AG08396 (cell line): Measurements from ENCODE around the gene SGPP2.
"Not testable (repeated sequence)": the region's sequence is repeated elsewhere in the genome, so short reads cannot be mapped to it uniquely, and the experiment has no call there.

ENCODE experiments used
- DNase-seq: peaks from one replicate; pipeline ENCODE4 v3.0.0; 2012; ENCODE audit warnings: low spot score, mixed read lengths

SGPP2 gene, protein sequence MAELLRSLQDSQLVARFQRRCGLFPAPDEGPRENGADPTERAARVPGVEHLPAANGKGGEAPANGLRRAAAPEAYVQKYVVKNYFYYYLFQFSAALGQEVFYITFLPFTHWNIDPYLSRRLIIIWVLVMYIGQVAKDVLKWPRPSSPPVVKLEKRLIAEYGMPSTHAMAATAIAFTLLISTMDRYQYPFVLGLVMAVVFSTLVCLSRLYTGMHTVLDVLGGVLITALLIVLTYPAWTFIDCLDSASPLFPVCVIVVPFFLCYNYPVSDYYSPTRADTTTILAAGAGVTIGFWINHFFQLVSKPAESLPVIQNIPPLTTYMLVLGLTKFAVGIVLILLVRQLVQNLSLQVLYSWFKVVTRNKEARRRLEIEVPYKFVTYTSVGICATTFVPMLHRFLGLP

DNA sequence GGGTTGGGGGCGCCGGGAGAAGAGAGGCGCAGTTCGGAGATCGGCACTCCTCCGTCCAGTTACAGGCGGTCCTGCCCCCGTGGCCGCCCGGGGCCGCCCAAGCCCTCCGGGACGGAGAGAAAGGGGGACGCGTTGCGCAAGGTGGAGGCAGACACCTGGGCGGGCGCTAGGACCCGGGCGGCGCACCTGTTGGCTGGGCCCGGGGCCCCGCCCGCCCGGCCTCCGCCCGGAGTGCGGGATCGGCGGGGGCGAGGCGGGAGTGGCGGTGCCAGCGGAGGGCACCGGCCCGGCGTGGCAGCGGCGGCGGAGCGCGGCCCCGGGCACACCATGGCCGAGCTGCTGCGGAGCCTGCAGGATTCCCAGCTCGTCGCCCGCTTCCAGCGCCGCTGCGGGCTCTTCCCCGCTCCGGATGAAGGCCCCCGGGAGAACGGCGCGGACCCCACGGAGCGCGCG is at the start of gene SGPP2:
Gene SGPP2 (plus strand): TSS at position 268 of the 453 bp plus-strand sequence. CDS start 60 bp downstream, at position 328.
- no peak for DNase-seq

DNA sequence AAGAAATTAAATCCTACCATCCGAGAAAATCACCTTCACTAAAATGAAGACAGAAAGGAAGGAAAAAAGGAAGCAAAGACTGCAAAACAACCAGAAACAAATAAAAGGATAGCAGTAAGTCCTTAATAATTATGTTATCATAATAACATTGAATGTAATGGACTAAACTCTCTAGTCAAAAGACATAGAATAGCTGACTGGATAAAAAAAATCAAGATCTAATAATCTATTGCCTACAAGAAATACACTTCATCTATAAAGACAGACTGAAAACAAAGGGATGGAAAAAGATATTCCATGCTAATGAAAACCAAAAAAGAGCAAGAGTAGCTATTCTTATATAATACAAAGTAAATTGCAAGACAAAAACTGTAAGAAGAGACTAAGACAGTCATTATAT is 48.5 kb upstream of the SGPP2 start:
- DNase-seq, result no peak

DNA sequence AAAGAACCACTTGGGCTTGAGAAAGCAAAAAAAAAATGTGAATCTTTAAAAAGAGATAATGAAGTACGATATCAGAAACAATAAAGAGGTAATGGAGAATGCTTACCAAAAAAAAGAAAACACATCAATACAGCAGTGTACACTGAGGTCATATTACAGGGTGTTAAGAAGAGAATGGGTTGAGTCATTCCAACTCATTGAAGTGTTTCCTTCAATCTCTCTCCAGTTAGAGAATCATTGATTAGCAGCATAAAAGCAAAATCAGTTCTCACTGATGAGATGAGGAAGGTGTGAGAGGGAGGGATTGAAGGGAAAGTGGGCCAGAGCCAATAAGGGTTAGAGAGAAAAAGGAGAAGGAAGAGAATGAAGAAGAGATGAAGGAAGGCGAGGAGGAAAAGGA is 43.9 kb upstream of the SGPP2 start:
- no peak for DNase-seq

DNA sequence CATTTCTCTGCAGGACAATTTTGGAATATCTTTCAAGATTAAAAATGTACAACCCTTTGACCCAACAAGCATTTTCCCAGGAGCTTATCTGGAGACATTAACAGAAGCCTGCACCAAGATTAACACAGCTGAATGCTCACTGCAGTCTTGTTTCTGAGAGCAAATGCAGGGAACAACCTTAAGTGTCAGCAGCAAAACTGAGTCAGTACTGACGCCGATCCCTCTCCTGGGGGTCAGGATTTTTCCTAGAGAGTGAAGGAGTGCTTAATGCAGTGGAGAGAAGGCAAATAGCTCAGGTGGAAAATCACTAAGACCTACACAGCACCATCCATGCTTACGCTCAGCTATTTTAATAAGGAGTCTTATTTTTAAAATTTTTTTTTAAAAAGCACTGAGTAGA is 42.8 kb upstream of the SGPP2 start:
- no peak for DNase-seq

DNA sequence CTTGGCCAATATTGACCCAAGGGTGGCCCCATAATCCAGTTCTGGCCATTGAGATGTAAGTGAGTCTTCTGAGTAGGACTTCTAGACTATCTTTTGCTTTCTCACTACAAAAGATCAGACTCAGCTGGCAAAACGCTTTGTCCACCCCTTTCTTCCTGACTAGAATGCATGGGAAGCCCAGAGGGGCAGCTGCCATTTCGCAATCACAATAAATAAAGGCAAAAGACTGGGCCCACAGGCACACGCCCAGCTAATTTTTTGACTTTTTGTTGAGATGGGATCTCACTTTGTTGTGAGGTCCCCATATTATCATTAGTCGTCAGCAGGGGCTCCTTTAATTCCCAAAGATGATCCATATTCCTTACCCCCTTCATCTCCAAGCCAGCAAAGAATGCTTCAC is 41.1 kb upstream of the SGPP2 start:
- DNase-seq, result no peak

DNA sequence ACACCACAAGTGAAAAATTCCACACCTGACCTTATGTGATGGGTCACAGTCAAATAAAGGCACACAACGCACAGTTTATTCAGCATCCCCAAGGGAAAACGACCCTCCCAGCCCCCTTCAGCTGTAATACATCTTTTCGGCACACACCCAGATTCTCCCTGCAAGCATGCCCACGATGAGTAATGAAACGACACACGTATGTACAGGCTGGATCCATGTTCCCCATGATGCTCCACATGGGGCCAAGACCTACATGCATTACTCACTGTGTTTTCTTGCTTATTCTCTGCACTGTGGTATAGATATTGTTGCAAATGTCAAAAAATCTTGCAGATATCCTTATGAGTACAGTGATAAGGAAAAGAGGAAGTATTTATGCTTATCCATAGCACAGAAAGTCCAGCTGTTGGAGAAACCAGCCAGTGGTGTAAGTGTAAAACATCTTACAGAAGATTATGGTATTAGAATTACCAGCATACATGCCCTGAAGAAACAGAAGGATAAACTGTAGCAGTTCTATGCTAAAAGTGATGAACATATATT is 32.5 kb upstream of the SGPP2 start:
- no peak for DNase-seq

DNA sequence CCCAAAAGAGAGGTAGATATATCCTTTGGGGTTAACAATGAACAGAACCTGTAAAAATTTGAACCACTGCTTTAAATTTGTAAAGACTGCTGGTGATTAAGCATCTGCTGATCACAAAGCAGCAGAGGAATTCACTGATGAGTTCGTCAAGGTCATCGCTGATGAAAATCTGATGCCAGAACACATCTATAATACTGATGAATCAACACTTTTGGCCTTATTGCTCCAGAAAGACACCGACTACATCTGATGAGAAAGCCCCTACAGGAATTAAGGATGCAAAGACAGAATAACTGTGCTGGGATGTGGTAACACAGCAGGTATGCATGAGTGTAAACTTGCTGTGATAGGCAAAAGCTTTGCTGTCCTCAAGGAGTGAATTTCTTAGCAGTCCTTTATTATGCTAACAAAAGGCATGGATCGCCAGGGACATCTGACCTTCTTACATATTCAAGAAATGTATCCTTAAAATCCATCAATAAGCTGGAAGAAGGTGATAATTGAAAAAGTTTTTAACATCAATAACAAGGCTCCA is 30.5 kb upstream of the SGPP2 start:
- DNase-seq, result no peak

DNA sequence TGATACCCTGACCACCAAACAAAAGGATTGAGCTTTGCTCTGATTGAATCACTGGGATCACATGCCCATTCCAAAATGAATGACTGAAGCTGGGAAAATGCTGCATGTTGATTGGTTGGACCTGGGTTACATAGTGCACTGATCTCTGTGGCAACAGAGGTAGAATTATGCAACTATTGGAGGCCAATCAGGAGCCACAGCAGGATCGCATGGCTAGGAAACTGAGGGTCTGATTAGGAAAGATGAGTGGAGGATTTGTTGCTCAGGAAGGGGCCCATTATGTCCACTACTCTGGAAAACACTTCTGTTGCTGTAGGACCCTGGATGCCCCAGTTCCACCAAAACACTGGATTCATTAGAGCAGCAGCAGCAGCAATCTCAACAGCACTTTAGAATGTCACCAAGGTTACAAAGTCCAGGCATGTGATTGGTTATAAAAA is 25.9 kb upstream of the SGPP2 start:
- DNase-seq, result no peak

DNA sequence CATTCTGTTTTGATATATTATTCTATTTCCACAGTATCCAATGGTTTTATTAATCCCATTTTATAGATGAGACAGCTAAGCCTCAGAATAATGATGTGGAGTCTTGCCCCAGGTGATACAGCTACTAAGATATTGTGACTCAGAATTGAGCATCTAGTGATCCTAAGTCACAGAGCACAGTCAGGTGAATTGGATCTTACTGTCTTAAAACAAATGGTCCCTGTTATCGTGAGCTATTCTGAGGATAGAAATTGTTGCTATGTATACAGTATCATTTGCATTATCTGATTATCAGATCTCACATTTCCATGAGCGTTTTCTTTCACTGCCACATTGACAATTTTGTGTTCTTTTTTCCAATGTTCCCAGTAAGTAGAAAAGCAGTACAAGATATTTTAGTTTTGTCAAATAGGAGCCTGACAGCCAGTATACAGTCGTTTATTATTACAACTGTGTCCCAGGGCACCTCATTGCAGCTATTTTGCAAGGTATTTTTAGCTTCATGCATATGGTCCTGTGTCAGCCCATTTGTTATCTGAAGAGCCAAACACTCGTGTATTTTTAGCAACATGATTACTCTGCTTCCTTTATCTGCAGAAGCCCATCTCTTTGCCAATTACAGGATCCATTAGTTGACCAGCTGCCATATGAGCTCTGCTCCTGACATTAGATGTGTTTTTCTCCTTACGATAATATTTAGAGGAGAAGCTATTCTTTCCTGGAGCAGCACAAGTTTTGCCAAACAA is 25.1 kb upstream of the SGPP2 start:
- DNase-seq, result no peak

DNA sequence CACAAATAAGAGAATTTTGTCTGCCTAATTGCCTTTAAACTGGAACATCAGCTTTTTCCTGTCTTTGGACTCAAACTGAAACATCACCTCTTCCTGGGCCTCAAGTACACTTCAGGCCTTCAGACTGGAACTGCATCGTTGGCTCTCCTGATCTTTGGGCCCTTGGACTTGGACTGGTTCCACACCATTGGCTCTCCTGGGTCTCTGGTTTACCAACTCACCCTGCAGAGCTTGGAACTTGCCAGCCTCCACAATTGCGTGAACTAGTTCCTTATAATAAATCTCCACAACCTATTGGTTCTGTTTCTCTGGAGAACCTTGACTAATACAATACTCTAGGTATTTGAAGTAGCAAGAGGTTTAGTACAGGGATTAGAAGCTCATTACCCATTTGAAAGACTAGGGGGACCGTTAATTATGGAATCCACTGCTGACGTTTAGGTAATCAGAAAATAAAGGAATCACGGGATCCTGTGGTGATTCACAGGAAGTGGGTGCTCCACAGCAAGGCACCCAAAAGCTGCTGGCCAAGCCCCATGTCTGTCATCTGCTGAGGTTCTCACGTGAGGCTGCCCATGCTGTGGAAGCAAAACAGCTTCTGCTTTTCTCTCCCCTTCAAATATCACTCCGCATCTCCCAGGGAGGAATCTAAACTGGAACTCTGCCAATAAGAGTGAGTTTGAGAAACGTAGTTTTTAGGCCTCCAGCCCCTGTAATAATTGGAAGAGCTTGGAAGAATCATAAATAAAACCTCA is 20.0 kb upstream of the SGPP2 start:
- no peak for DNase-seq

DNA sequence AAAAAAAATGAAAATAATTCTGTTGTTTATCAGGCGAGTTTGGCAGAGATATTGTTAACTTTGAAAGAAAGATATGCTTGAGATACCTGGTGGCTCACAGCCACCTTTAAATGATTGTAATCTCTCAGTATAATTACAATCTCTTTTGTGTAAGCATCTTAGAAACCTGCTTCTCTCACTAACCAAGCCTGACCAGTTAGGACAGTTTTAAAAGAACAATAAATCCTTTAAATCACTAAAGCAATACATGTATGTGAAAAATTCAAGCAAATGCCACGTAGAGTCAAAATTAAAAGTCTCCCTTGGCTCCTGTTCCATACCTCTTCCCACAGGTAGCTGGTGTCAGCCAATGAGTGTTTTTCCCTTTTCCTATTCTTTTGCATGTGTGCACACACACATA is 15.7 kb upstream of the SGPP2 start:
- no peak for DNase-seq

DNA sequence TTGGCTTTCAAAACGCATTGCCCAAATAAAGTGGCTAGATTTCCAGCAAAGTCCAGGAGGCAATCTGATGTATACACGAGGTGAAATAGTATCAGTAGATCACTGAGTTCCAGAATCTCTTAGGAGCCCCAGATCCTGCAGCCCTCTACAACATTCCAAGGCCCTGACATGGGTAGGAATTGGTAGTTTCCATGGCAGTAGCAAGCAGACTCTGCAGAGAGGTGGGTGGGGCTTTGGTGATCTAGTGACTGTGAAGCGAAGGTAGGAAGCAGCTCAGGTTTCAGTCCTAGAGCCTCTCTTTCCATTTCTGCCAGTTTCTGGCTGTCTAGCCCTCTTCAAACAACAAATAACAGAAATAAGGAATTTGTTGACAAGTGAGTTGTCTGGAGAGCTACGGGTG is 13.8 kb upstream of the SGPP2 start:
- no peak for DNase-seq

DNA sequence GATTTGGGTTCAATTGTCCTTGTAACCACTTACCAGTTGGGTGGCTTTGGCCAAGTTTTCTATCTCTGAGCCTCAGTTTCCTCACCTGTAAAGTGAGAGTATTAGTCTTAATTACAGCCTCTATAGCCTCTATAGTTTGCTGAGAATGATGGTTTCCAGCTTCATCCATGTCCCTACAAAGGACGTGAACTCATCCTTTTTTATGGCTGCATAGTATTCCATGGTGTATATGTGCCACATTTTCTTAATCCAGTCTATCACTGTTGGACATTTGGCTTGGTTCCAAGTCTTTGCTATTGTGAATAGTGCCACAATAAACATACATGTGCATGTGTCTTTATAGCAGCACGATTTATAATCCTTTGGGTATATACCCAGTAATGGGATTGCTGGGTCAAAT is 12.0 kb upstream of the SGPP2 start:
- DNase-seq, result not testable (repeated sequence)

DNA sequence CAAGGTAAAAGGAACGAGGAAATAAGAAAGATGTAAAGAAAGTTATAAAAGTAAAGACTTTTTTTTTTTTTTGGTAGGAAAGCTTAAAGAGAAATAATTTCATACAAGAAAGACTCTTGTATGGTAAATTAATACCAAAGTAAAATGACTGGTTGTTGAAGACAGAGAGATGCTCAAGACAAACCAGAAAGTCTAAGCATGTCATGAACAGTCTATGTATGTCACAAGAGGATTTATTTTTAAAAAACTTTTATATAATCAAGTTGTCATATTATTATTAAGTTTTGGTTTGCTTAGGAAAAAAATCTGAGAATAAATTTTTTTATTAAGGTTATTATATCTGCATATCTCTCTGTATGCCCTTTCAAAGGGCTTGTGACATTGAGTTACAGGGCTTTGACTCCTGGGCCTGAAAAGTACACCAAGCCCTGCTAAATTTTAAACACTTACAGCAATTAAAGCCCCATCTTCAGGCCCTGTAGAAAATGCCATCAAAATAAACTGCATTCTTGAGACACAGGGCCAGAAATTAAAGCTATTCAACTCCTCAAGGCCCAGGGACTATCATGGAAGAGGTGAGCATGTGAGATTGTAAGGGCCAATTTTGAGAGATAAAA is 10.9 kb upstream of the SGPP2 start:
- DNase-seq, result no peak

DNA sequence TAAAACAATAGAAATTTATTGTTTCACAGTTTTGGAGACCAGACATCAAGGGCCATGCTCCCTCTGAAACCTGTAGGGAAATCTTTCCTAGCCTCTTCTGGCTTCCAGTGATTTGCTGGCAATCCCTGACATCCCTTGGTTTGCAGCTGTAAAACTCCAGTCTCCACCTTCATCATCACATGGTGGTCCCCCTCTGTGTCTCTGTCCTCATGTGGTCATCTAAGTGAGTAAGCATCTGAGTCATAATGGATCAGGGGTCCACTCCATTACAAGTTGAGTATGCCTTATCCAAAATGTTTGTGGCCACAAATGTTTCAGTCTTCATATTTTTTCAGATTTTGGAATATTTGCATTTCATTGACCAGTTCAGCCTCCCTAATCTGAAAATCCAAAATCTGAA is 5.6 kb upstream of the SGPP2 start:
- no peak for DNase-seq

DNA sequence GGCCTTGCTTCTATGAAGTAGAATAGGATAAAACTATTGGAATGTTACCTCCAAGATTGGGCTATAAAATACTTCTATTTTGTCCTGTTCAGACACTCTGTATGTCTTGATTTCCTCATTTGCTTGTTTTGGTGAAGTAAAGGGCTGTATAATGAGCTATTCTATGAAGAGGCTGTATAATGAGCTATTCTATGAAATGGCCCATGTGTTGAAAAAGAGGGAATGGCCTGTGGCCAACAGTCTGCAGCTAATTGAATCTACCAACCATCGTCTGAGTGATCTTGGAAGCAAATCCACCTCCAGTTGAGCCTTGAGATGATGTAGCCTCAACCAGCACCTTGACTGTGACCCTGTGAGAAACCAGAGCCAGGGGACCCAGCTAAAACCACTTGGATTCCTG is 3.8 kb upstream of the SGPP2 start:
- DNase-seq, result no peak

DNA sequence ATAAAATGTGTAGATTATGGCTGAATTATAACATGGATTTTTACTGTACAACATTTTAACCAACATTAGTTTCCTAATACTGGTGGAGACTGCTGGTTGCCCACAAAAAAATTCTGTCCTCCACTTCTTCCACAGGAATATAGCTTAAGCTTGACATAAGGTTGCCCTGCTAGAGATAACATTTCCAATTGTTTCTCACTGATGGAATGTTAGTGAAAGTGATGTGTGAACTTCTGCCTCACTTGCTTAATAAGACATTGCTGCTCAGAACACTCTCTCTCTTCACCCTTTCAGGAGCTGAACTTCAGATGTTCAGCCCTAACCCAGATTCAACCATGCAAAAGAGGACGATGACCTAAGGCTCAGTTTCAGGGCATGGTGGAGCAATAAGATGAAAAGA is 2.7 kb upstream of the SGPP2 start:
- DNase-seq, result no peak

DNA sequence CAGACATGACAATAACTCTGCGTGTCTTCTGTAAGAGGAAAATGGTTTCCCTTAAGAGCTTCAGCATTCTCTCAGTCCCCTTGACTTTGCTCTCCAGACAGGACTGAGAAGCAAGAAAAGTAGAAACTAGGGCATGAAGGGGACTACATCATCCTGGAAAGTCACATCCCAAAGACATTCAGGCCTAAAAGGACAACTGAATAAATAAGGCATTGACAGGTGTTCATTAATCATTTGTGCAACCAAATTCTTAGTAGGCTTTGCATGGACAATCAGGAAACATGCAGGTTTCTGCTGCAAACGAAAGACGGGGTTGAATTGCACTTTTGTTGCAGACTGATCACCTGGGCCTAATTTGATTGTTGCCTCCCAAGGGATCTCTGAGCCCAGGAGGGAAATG is 1.2 kb upstream of the SGPP2 start:
- no peak for DNase-seq

DNA sequence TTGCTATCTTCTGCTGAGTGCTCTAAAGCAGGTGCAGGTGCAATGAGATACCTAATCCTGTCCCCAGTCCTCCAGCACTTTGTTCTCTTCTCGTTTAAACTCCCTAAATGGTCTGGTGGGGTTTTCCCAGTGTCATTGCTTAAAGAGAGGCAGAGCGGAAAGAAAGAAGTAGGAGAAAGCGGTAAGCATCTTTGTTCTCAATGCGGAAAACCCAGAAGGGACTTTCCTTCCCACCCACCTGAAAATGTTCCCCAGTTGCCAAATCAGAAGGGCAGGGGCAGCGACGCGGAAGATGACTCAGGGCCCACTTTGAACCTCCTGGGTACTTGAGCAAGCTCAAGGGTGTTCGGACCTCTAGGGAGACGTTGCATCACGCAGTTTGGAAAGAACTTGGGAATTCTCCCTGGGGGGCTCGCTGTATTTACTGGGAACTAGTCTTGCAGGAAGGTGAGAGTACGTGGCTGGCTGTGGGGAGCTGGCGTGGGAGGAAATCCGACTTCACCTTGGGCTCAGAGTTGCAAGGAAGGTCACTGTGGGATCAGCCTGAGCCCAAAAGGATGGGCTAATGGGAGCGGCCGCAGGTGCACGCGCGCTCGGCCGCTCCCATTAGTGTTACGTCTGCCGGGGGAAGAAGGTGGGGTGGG is 589 bp upstream of the SGPP2 start:
- DNase-seq, result no peak

DNA sequence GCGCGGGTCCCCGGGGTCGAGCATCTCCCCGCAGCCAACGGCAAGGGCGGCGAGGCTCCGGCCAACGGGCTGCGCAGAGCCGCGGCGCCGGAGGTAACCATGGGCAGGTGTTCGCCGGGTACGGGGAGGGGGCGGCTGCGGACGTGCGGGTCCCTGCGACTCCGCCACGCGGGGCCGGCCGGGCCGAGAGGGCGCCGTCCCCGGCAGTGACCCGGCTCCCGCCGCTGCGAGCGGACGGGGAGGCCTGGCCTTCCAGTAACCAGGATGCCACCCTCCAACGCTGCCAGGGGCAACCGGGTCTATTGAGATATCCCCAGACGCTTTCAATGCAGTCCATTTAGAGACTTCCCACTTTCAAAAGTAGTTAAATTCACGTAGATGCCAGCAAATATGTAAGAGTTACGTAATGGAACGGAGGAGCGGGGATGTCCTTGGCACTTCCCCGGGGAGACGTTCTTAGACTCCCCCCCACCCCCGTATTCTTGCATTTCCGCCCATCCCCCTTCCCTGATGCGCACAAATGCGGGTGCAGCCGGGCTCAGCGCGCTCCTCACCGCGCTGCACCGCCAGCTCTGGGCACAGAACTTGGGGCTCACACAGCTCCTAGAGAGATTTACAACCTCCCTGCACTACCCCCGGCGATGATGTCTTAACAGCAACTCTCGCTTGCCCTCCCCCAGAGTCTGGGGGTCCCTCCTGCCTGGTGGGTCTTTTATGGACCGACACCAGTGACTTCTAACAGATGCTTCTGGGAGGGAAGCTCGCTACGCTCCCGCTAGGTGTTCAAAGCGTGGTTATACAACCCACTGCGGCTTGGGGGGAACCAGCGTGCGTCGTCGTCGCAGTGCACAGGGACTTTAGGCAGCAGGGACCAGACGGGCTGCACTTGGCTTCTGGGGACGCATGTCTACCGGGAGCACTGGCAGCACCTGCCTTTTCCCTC is 657 bp downstream of the SGPP2 start:
- DNase-seq, result no peak
